ENCODE results near the gene CDK4.

CDK4 gene

GRCh38 chr12:57780284-57780897 is 28.3 kb upstream of the CDK4 start:
- H3K27ac ChIP-seq (ENCODE audit: low read length): no peak overlapping the region
- peaks cover 12% of the 10 kb centered on the region for H3K4me1 ChIP-seq (ENCODE audit: low read length)
- no peaks in the 10 kb centered on the region for H3K36me3 ChIP-seq (replicated peaks; ENCODE audit: insufficient read depth, low read length)
- H3K79me2 ChIP-seq (ENCODE audit: low read length): peaks cover 25% of the 10 kb centered on the region
- TF ChIP-seq, protein P1, sequence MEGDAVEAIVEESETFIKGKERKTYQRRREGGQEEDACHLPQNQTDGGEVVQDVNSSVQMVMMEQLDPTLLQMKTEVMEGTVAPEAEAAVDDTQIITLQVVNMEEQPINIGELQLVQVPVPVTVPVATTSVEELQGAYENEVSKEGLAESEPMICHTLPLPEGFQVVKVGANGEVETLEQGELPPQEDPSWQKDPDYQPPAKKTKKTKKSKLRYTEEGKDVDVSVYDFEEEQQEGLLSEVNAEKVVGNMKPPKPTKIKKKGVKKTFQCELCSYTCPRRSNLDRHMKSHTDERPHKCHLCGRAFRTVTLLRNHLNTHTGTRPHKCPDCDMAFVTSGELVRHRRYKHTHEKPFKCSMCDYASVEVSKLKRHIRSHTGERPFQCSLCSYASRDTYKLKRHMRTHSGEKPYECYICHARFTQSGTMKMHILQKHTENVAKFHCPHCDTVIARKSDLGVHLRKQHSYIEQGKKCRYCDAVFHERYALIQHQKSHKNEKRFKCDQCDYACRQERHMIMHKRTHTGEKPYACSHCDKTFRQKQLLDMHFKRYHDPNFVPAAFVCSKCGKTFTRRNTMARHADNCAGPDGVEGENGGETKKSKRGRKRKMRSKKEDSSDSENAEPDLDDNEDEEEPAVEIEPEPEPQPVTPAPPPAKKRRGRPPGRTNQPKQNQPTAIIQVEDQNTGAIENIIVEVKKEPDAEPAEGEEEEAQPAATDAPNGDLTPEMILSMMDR (IDR thresholded peaks at IDR 0.05; ENCODE audit: low read length): no peak
- TF ChIP-seq EZH2 (optimal IDR thresholded peaks at IDR 0.05; ENCODE audit: low read depth, low read length): no peak
- TF ChIP-seq EZH2phosphoT487 (IDR thresholded peaks at IDR 0.05; ENCODE audit: low read length): no peak
- H3K9me2 ChIP-seq (replicated peaks; ENCODE audit: insufficient read depth, low read length): no peaks in the 10 kb centered on the region
- no peaks in the 10 kb centered on the region for H4K20me1 ChIP-seq (ENCODE audit: insufficient read depth, low read length)
- no peaks in the 10 kb centered on the region for H3K27me3 ChIP-seq (replicated peaks; ENCODE audit: insufficient read depth, low read length)
- no peak for DNase-seq
- no peaks in the 10 kb centered on the region for H3K9me3 ChIP-seq (replicated peaks; ENCODE audit: insufficient read depth, low read length)
- no peak overlapping the region for H3K4me3 ChIP-seq (ENCODE audit: low read length)
- H3K9ac ChIP-seq (ENCODE audit: low read length): no peak overlapping the region
- H3F3A ChIP-seq (ENCODE audit: insufficient read depth, low read length): 0 out of 2 replicates have a peak, but pooled peaks cover 3% of the 10 kb centered on the region
- no peak overlapping the region for H3K4me2 ChIP-seq (ENCODE audit: low read depth, low read length)
- no peak overlapping the region for H2AFZ ChIP-seq (ENCODE audit: low read length)

- Histone ChIP-seq H3K79me2 (ENCODE audit: low read length) (peaks cover 21% of the 10 kb centered on the region), H3K4me3 (ENCODE audit: low read length) (no peak overlapping the region), H3K36me3 (replicated peaks; ENCODE audit: insufficient read depth, low read length) (no peaks in the 10 kb centered on the region), H2AFZ (ENCODE audit: low read length) (no peak overlapping the region), H3K9me3 (replicated peaks; ENCODE audit: insufficient read depth, low read length) (no peaks in the 10 kb centered on the region), H3K4me2 (ENCODE audit: low read depth, low read length) (no peak overlapping the region), H3K27me3 (replicated peaks; ENCODE audit: insufficient read depth, low read length) (no peaks in the 10 kb centered on the region), H3K4me1 (ENCODE audit: low read length) (peaks cover 12% of the 10 kb centered on the region), H3K27ac (ENCODE audit: low read length) (no peak overlapping the region), H3K9me2 (replicated peaks; ENCODE audit: insufficient read depth, low read length) (no peaks in the 10 kb centered on the region), H3K9ac (ENCODE audit: low read length) (no peak overlapping the region), H4K20me1 (ENCODE audit: insufficient read depth, low read length) (no peaks in the 10 kb centered on the region), H3F3A (ENCODE audit: insufficient read depth, low read length) (0 out of 2 replicates have a peak, but pooled peaks cover 3% of the 10 kb centered on the region)
- TF ChIP-seq, protein P1 (IDR thresholded peaks at IDR 0.05; ENCODE audit: low read length): no peak
- no peak for TF ChIP-seq EZH2 (optimal IDR thresholded peaks at IDR 0.05; ENCODE audit: low read depth, low read length)
- no peak for TF ChIP-seq EZH2phosphoT487 (IDR thresholded peaks at IDR 0.05; ENCODE audit: low read length)
- no peak for DNase-seq
These were observed 27.6 kb upstream of the CDK4 start for GRCh38 chr12:57779736-57780135.

DNA sequence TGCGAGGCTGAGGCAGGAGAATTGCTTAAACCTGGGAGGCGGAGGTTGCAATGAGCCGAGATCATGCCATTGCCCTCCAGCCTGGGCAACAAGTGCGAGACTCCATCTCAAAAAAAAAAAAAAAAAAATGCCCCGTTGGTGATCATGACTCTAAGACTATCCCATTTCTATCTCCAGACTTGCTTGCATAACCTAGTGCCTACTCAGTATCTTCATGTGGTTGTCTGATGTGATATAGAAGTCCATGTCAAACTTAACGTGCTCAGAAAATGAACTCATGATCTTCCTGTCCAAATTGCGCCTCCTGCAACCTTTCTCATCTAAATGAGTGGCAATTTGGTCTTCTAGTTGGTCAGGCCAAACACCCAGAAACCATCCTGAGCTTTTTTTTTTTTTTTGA is 25.8 kb upstream of the CDK4 start:
- Histone ChIP-seq H3K4me1 (ENCODE audit: low read length) (peaks cover 12% of the 10 kb centered on the region), H3K79me2 (ENCODE audit: low read length) (peaks cover 4% of the 10 kb centered on the region), H3K27me3 (replicated peaks; ENCODE audit: insufficient read depth, low read length) (no peaks in the 10 kb centered on the region), H3K4me3 (ENCODE audit: low read length) (no peak overlapping the region), H3K27ac (ENCODE audit: low read length) (no peak overlapping the region), H3K9me3 (replicated peaks; ENCODE audit: insufficient read depth, low read length) (no peaks in the 10 kb centered on the region), H3K4me2 (ENCODE audit: low read depth, low read length) (no peak overlapping the region), H2AFZ (ENCODE audit: low read length) (no peak overlapping the region), H3K36me3 (replicated peaks; ENCODE audit: insufficient read depth, low read length) (no peaks in the 10 kb centered on the region), H4K20me1 (ENCODE audit: insufficient read depth, low read length) (no peaks in the 10 kb centered on the region), H3F3A (ENCODE audit: insufficient read depth, low read length) (0 out of 2 replicates have a peak, but pooled peaks cover under 1% of the 10 kb centered on the region), H3K9me2 (replicated peaks; ENCODE audit: insufficient read depth, low read length) (no peaks in the 10 kb centered on the region), H3K9ac (ENCODE audit: low read length) (no peak overlapping the region)
- DNase-seq: no peak
- TF ChIP-seq, protein P1 (IDR thresholded peaks at IDR 0.05; ENCODE audit: low read length): no peak
- no peak for TF ChIP-seq EZH2phosphoT487 (IDR thresholded peaks at IDR 0.05; ENCODE audit: low read length)
- no peak for TF ChIP-seq EZH2 (optimal IDR thresholded peaks at IDR 0.05; ENCODE audit: low read depth, low read length)
